Mesothelial cell of epicardium (in vitro differentiated cells): ENCODE results near the gene ZXDC. TPM values are rescaled to one million over a fixed set of nuclear protein-coding genes. Genes with fewer than 3 reads are reported as not detected.

Experiments
- DNase-seq, 2 experiments: peaks; one replicate each; pipeline ENCODE4 v3.0.0; 2021; ENCODE audit warnings: low spot score in 2 of 2; ENCODE audit not compliant: unreplicated experiment in 2 of 2
- H3K27ac Mint-ChIP-seq: 2 replicates; pipeline ENCODE4 v1.8.0; 2021; ENCODE audit warnings: mixed read lengths
- H3K27me3 Mint-ChIP-seq: 2 replicates; pipeline ENCODE4 v1.8.0; 2021; ENCODE audit warnings: low read depth, mixed read lengths
- H3K36me3 Mint-ChIP-seq: 2 replicates; pipeline ENCODE4 v1.8.0; 2021; ENCODE audit warnings: mixed read lengths
- H3K4me1 Mint-ChIP-seq: 2 replicates; pipeline ENCODE4 v1.8.0; 2021; ENCODE audit warnings: mixed read lengths
- H3K4me3 Mint-ChIP-seq: 2 replicates; pipeline ENCODE4 v1.8.0; 2021; ENCODE audit warnings: mild to moderate bottlenecking, moderate library complexity, mixed read lengths
- H3K9me3 Mint-ChIP-seq: 2 replicates; pipeline ENCODE4 v1.8.0; 2021; ENCODE audit warnings: mixed read lengths
- CTCF ChIP-seq: fragments of 200-600 bp; sonication (generic); IDR thresholded peaks from one replicate; pipeline ENCODE4 v1.5.0; 2021; ENCODE audit warnings: antibody characterized with exemption; ENCODE audit not compliant: unreplicated experiment
- total RNA-seq: library from RNA; stranded (reverse); gene quantifications from 3 replicates; pipeline ENCODE4 v1.2.1, GENCODE V29; 2021

The ZXDC gene
- total RNA-seq, 1 donor from 2014 or later = 34.2 TPM

DNA sequence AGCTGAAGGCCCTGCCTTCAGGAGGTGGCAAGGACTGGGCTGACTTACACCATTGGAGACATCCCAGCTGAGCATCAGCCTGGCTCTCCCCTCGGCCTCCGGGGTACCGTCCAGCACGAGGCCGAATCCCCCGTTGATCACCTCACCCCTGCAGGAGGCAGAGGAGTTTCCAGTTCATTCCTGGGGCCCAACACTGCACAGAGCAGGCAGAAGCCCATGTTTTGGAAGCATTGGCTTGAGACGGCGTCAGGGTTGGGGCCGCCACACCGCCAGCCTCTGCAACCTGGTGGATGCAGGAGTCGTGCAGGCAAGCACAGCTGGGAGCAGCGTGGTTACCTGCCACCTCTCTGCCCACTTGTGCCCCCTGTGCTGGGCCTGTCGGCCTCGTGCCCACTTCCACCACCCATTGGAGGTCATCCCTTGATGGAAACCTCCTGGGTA, 7.7 kb upstream of the ZXDC start:
- Mint-ChIP-seq H3K4me3 (no peak overlapping the region), H3K36me3 (no peaks in the 10 kb centered on the region), H3K27ac (no peak overlapping the region), H3K4me1 (peaks cover 15% of the 10 kb centered on the region), H3K9me3 (no peaks in the 10 kb centered on the region), H3K27me3 (no peaks in the 10 kb centered on the region)
- no peak for TF ChIP-seq CTCF
- no peak for DNase-seq

DNA sequence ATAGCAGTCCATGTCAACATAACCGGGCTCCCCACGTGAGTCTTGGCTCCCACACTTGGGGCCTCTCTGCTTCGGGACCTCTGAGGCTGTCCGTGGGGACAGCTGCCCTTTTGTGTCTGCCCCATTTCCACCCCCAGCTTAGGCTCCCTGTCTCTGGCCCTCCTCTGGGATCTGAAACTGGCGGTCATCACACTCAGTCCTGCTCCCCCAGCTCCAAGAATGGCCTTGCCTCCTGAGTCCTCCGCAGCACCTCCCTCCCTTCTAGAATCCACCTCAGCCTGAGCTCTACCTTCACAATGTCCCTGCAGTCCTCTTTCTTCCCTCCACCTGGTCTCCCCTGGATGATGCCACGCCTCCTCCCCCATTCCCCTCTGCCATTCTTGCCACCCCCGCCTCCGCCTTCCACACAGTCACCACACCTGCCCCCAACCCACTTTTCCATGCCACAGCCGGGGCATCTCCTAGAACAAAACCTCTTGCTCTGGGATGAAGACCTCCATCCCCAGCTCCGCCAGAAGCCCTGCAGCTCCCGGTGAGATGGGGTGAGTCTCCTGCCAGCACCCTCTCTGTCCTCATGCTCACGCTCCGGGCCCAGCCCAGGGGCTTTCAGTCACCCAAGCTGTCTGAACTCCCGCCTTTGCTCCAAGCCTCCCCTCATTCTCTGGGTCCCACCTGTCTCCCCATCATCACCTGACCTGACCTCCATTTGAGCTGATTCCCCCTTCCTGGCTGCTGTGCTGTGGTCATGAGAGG, 7.0 kb upstream of the ZXDC start:
- no peak for TF ChIP-seq CTCF
- no peaks in the 10 kb centered on the region for H3K9me3 Mint-ChIP-seq
- peaks cover 15% of the 10 kb centered on the region for H3K4me1 Mint-ChIP-seq
- H3K27me3 Mint-ChIP-seq = no peaks in the 10 kb centered on the region
- no peak for DNase-seq
- H3K27ac Mint-ChIP-seq = no peak overlapping the region
- H3K36me3 Mint-ChIP-seq = no peaks in the 10 kb centered on the region
- H3K4me3 Mint-ChIP-seq = no peak overlapping the region

GRCh38 chr3:126481808-126482502, 6.3 kb upstream of the ZXDC start:
- Mint-ChIP-seq H3K27me3 (no peaks in the 10 kb centered on the region), H3K4me1 (peaks cover 15% of the 10 kb centered on the region), H3K36me3 (no peaks in the 10 kb centered on the region), H3K27ac (no peak overlapping the region), H3K9me3 (no peaks in the 10 kb centered on the region), H3K4me3 (no peak overlapping the region)
- no peak for DNase-seq
- TF ChIP-seq CTCF = no peak

GRCh38 chr3:126480861-126481260, 5.2 kb upstream of the ZXDC start:
- TF ChIP-seq CTCF = no peak
- DNase-seq = no peak
- peaks cover 13% of the 10 kb centered on the region for H3K4me1 Mint-ChIP-seq
- H3K27me3 Mint-ChIP-seq = no peaks in the 10 kb centered on the region
- no peaks in the 10 kb centered on the region for H3K36me3 Mint-ChIP-seq
- no peak overlapping the region for H3K4me3 Mint-ChIP-seq
- no peaks in the 10 kb centered on the region for H3K9me3 Mint-ChIP-seq
- H3K27ac Mint-ChIP-seq = no peak overlapping the region

GRCh38 chr3:126480206-126480605, 4.5 kb upstream of the ZXDC start:
- Mint-ChIP-seq H3K27ac (no peak overlapping the region), H3K9me3 (no peaks in the 10 kb centered on the region), H3K4me3 (no peak overlapping the region), H3K4me1 (peaks cover 13% of the 10 kb centered on the region), H3K27me3 (no peaks in the 10 kb centered on the region), H3K36me3 (no peaks in the 10 kb centered on the region)
- no peak for TF ChIP-seq CTCF
- no peak for DNase-seq
